Measurements from ENCODE around the gene PRKCQ.

The PRKCQ gene

DNA sequence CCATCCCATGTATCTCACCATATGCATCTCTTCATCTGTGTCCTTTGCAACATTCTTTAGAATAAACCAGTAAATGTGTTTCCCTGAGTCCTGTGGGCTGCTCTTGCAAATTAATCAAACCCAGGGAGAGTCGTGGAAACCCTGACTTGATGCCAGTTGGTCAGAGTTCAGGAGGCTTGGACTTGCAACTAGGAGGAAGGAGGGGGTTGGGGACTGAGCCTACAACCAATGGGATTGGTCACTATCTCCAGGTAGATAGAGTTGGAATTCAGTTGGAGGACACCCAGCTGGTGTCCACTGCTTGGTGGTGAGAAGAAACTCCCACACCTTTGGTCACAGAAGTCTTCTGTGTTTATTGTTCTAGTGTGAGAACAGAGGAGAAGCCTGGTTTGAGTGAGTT is 38.3 kb upstream of the PRKCQ start:
- Histone ChIP-seq H3K4me3 (ENCODE audit: insufficient read depth, low read length, poor library complexity, severe bottlenecking) (no peak overlapping the region), H4K20me1 (ENCODE audit: low read depth, low read length) (no peaks in the 10 kb centered on the region)
- TF ChIP-seq, protein P1, sequence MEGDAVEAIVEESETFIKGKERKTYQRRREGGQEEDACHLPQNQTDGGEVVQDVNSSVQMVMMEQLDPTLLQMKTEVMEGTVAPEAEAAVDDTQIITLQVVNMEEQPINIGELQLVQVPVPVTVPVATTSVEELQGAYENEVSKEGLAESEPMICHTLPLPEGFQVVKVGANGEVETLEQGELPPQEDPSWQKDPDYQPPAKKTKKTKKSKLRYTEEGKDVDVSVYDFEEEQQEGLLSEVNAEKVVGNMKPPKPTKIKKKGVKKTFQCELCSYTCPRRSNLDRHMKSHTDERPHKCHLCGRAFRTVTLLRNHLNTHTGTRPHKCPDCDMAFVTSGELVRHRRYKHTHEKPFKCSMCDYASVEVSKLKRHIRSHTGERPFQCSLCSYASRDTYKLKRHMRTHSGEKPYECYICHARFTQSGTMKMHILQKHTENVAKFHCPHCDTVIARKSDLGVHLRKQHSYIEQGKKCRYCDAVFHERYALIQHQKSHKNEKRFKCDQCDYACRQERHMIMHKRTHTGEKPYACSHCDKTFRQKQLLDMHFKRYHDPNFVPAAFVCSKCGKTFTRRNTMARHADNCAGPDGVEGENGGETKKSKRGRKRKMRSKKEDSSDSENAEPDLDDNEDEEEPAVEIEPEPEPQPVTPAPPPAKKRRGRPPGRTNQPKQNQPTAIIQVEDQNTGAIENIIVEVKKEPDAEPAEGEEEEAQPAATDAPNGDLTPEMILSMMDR (IDR thresholded peaks at IDR 0.05; ENCODE audit: insufficient read depth, low read length, poor library complexity, severe bottlenecking) = no peak
- no peak for TF ChIP-seq EZH2phosphoT487 (conservative IDR thresholded peaks at IDR 0.05; ENCODE audit: low read length)

DNA sequence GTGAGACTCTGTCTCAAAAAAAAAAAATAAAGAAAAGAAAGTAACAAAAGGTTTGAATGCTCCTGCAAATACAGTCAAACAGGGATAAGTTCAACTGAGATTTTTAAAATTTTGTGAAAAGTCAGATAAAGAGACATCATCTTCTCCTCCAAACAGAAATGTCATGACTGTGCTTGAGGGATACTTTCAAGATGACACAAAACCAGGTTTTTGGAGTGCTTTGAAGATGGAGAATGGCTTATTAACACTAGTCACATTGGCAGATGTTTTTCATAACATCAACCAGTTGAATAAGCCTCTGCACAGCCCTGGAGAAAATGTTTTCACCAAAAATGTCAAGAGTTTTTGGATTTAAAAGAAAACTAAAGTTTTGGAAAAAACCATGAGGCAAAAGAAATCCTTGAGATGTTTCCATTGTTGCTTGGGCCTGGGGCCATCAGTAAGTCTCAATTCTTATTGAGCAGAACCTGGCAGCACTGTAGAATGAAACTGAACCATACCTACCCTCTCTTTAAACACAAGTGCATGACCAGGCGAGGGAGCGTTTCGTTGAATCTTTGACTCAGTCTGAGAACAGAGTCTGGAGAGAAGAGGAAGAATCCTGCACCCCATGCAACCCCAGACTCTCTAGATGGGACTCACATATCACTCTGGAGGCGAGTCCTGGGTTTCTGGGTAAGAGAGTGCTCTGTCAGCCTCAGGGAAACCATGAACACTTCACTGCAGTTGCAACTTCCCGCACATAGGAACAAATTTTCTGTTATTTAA is 37.4 kb upstream of the PRKCQ start:
- Histone ChIP-seq H3K79me2 (ENCODE audit: insufficient read depth, low read length) (no peaks in the 10 kb centered on the region), H4K20me1 (ENCODE audit: low read depth, low read length) (no peaks in the 10 kb centered on the region), H3K9me2 (replicated peaks; ENCODE audit: insufficient read depth, low read length) (no peaks in the 10 kb centered on the region), H3K9ac (ENCODE audit: low read length) (no peak overlapping the region), H3K4me3 (ENCODE audit: insufficient read depth, low read length, poor library complexity, severe bottlenecking) (no peak overlapping the region), H3K4me2 (ENCODE audit: low read depth, low read length, poor library complexity, severe bottlenecking) (no peak overlapping the region), H3K27ac (ENCODE audit: low read depth, low read length) (no peak overlapping the region), H3K9me3 (ENCODE audit: insufficient read depth, low read length) (no peaks in the 10 kb centered on the region), H3K27me3 (ENCODE audit: low read length) (no peaks in the 10 kb centered on the region), H2AFZ (ENCODE audit: low read depth, low read length, severe bottlenecking) (no peak overlapping the region), H3K36me3 (ENCODE audit: low read length) (no peaks in the 10 kb centered on the region), H3F3A (ENCODE audit: insufficient read depth) (no peaks in the 10 kb centered on the region)
- TF ChIP-seq EZH2phosphoT487 (conservative IDR thresholded peaks at IDR 0.05; ENCODE audit: low read length) = no peak
- TF ChIP-seq, protein P1 (IDR thresholded peaks at IDR 0.05; ENCODE audit: insufficient read depth, low read length, poor library complexity, severe bottlenecking) = no peak

More for the DNA sequence above, 38.3 kb upstream of the PRKCQ start:
- H3K9me2 ChIP-seq (replicated peaks; ENCODE audit: insufficient read depth, low read length) = no peaks in the 10 kb centered on the region
- H3K79me2 ChIP-seq (ENCODE audit: insufficient read depth, low read length) = no peaks in the 10 kb centered on the region
- no peak overlapping the region for H2AFZ ChIP-seq (ENCODE audit: low read depth, low read length, severe bottlenecking)
- H3K9me3 ChIP-seq (ENCODE audit: insufficient read depth, low read length) = no peaks in the 10 kb centered on the region
- no peaks in the 10 kb centered on the region for H3K36me3 ChIP-seq (ENCODE audit: low read length)
- H3K27ac ChIP-seq (ENCODE audit: low read depth, low read length) = no peak overlapping the region
- no peaks in the 10 kb centered on the region for H3F3A ChIP-seq (ENCODE audit: insufficient read depth)
- no peak overlapping the region for H3K4me2 ChIP-seq (ENCODE audit: low read depth, low read length, poor library complexity, severe bottlenecking)
- H3K27me3 ChIP-seq (ENCODE audit: low read length) = no peaks in the 10 kb centered on the region
- no peak overlapping the region for H3K9ac ChIP-seq (ENCODE audit: low read length)

DNA sequence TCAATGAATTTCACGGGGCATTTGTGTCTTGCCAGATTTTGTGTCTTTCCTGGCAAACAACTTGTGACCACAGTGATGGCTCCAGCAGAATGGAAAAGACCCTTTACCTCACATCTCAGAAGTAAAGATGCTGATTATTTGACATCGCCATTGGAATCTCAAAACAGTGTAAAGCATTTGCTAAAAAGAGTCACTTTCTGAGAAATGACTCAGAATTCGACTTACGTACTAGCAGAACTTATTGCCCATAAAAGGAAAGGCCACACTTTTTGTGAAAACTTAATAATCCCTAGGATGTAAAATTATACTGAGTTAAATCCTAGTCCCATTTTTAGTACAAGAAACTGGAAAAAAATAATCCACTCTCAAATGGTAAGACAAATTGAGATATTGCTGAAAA is 35.9 kb upstream of the PRKCQ start:
- Histone ChIP-seq H3F3A (ENCODE audit: insufficient read depth) (no peaks in the 10 kb centered on the region), H3K9ac (ENCODE audit: low read length) (no peak overlapping the region), H4K20me1 (ENCODE audit: low read depth, low read length) (no peaks in the 10 kb centered on the region), H2AFZ (ENCODE audit: low read depth, low read length, severe bottlenecking) (no peak overlapping the region), H3K79me2 (ENCODE audit: insufficient read depth, low read length) (no peaks in the 10 kb centered on the region), H3K27ac (ENCODE audit: low read depth, low read length) (no peak overlapping the region), H3K9me3 (ENCODE audit: insufficient read depth, low read length) (no peaks in the 10 kb centered on the region), H3K4me3 (ENCODE audit: insufficient read depth, low read length, poor library complexity, severe bottlenecking) (no peak overlapping the region), H3K9me2 (replicated peaks; ENCODE audit: insufficient read depth, low read length) (no peaks in the 10 kb centered on the region), H3K4me2 (ENCODE audit: low read depth, low read length, poor library complexity, severe bottlenecking) (no peak overlapping the region), H3K36me3 (ENCODE audit: low read length) (no peaks in the 10 kb centered on the region), H3K27me3 (ENCODE audit: low read length) (no peaks in the 10 kb centered on the region)
- TF ChIP-seq EZH2phosphoT487 (conservative IDR thresholded peaks at IDR 0.05; ENCODE audit: low read length) = no peak
- TF ChIP-seq, protein P1 (IDR thresholded peaks at IDR 0.05; ENCODE audit: insufficient read depth, low read length, poor library complexity, severe bottlenecking) = no peak
